Ectodermal cell (in vitro differentiated cells): Measurements from ENCODE around the gene KIAA1958.

Experiments used
- H3K27ac ChIP-seq: 2 replicates; pipeline ENCODE4 v1.7.0; 2013; ENCODE audit warnings: mild to moderate bottlenecking, low read depth, low read length; ENCODE audit not compliant: insufficient read depth, poor library complexity, severe bottlenecking
- H3K27me3 ChIP-seq: 2 replicates; pipeline ENCODE4 v1.7.0; 2013; ENCODE audit warnings: mild to moderate bottlenecking, low read length; ENCODE audit not compliant: insufficient read depth, control insufficient read depth, poor library complexity, severe bottlenecking
- H3K36me3 ChIP-seq: one replicate; pipeline ENCODE4 v1.7.0; 2013; ENCODE audit warnings: low read length; ENCODE audit not compliant: control insufficient read depth, insufficient read depth
- H3K4me1 ChIP-seq: one replicate; pipeline ENCODE4 v1.7.0; 2013; ENCODE audit warnings: low read length; ENCODE audit not compliant: control insufficient read depth, insufficient read depth
- H3K4me3 ChIP-seq: 2 replicates; pipeline ENCODE4 v1.7.0; 2013; ENCODE audit warnings: low read depth, low read length, control low read depth; ENCODE audit not compliant: insufficient read depth
- H3K9me3 ChIP-seq: 2 replicates; pipeline ENCODE4 v1.7.0; 2013; ENCODE audit warnings: mild to moderate bottlenecking, low read length, moderate library complexity; ENCODE audit not compliant: control insufficient read depth
- WGBS, 2 experiments: methylation state at CpG; one replicate each; pipeline ENCODE4 v1.1.7; 2013; ENCODE audit warnings: missing lambda C conversion rate in 2 of 2; 5-methylcytosine and 5-hydroxymethylcytosine counted together

KIAA1958 gene

GRCh38 chr9:112559629-112560413, 73.2 kb downstream of the KIAA1958 start:
- Histone ChIP-seq H3K36me3 (no peaks in the 10 kb centered on the region), H3K4me3 (no peak overlapping the region), H3K27ac (no peak overlapping the region), H3K27me3 (no peaks in the 10 kb centered on the region), H3K9me3 (no peaks in the 10 kb centered on the region), H3K4me1 (no peaks in the 10 kb centered on the region)
- WGBS, 2 experiments: 93 to 95% methylated on average over 4 to 5 of the region's 5 CpGs

- H3K4me3 ChIP-seq: no peak overlapping the region
- H3K27me3 ChIP-seq: no peaks in the 10 kb centered on the region
- H3K4me1 ChIP-seq: no peaks in the 10 kb centered on the region
- no peak overlapping the region for H3K27ac ChIP-seq
- WGBS, 2 experiments: 83 to 91% methylated on average over 4 of the region's 4 CpGs
- no peaks in the 10 kb centered on the region for H3K9me3 ChIP-seq
- H3K36me3 ChIP-seq: no peaks in the 10 kb centered on the region
Observed at GRCh38 chr9:112562235-112562958, 75.8 kb downstream of the KIAA1958 start.

- H3K9me3 ChIP-seq: no peaks in the 10 kb centered on the region
- peaks cover 18% of the 10 kb centered on the region for H3K4me1 ChIP-seq
- no peaks in the 10 kb centered on the region for H3K27me3 ChIP-seq
- H3K4me3 ChIP-seq: no peak overlapping the region
- H3K36me3 ChIP-seq: peaks cover 4% of the 10 kb centered on the region
- H3K27ac ChIP-seq: no peak overlapping the region
- WGBS, 2 experiments: 97 to 100% methylated on average over 1 of the region's 2 CpGs
Observed at GRCh38 chr9:112569186-112569585, 82.6 kb downstream of the KIAA1958 start.

- Histone ChIP-seq H3K4me1 (peaks cover 18% of the 10 kb centered on the region), H3K27ac (no peak overlapping the region), H3K36me3 (peaks cover 15% of the 10 kb centered on the region), H3K27me3 (no peaks in the 10 kb centered on the region), H3K9me3 (no peaks in the 10 kb centered on the region), H3K4me3 (no peak overlapping the region)
- WGBS, 2 experiments: 91 to 92% methylated on average over 6 of the region's 6 CpGs
Observed at GRCh38 chr9:112570671-112571167, 84.1 kb downstream of the KIAA1958 start.

- Histone ChIP-seq H3K36me3 (peaks cover 15% of the 10 kb centered on the region), H3K27ac (no peak overlapping the region), H3K9me3 (no peaks in the 10 kb centered on the region), H3K27me3 (no peaks in the 10 kb centered on the region), H3K4me3 (no peak overlapping the region), H3K4me1 (peaks cover 18% of the 10 kb centered on the region)
- 96 to 97% methylated on average over 8 of the region's 9 CpGs for WGBS, 2 experiments
Observed at GRCh38 chr9:112571624-112572355, 85.2 kb downstream of the KIAA1958 start.

GRCh38 chr9:112572416-112572815, 85.8 kb downstream of the KIAA1958 start:
- Histone ChIP-seq H3K4me1 (peaks cover 18% of the 10 kb centered on the region), H3K27me3 (no peaks in the 10 kb centered on the region), H3K36me3 (peaks cover 15% of the 10 kb centered on the region), H3K4me3 (no peak overlapping the region), H3K9me3 (no peaks in the 10 kb centered on the region), H3K27ac (no peak overlapping the region)
- WGBS, 2 experiments: 64 to 66% methylated on average over 3 of the region's 3 CpGs

GRCh38 chr9:112574008-112574407, 87.4 kb downstream of the KIAA1958 start:
- no peak overlapping the region for H3K4me3 ChIP-seq
- no peaks in the 10 kb centered on the region for H3K9me3 ChIP-seq
- 91 to 99% methylated on average over 1 of the region's 1 CpG for WGBS, 2 experiments
- no peaks in the 10 kb centered on the region for H3K27me3 ChIP-seq
- peaks cover 18% of the 10 kb centered on the region for H3K4me1 ChIP-seq
- peaks cover 15% of the 10 kb centered on the region for H3K36me3 ChIP-seq
- H3K27ac ChIP-seq: peak overlapping the region; percentile 26

- Histone ChIP-seq H3K4me1 (peaks cover 18% of the 10 kb centered on the region), H3K27me3 (no peaks in the 10 kb centered on the region), H3K9me3 (no peaks in the 10 kb centered on the region), H3K27ac (no peak overlapping the region), H3K36me3 (peaks cover 15% of the 10 kb centered on the region), H3K4me3 (no peak overlapping the region)
- WGBS, 2 experiments: 97 to 98% methylated on average over 8 of the region's 8 CpGs
Observed at GRCh38 chr9:112575107-112575506, 88.5 kb downstream of the KIAA1958 start.

- Histone ChIP-seq H3K27me3 (no peaks in the 10 kb centered on the region), H3K4me3 (no peak overlapping the region), H3K9me3 (no peaks in the 10 kb centered on the region), H3K27ac (no peak overlapping the region), H3K4me1 (peaks cover 4% of the 10 kb centered on the region), H3K36me3 (no peaks in the 10 kb centered on the region)
- WGBS, 2 experiments: 93% methylated on average over 7 of the region's 7 CpGs
Observed at GRCh38 chr9:112581469-112582176, 95.0 kb downstream of the KIAA1958 start.
